ENCODE results near the gene CASP14.

CASP14 gene

DNA sequence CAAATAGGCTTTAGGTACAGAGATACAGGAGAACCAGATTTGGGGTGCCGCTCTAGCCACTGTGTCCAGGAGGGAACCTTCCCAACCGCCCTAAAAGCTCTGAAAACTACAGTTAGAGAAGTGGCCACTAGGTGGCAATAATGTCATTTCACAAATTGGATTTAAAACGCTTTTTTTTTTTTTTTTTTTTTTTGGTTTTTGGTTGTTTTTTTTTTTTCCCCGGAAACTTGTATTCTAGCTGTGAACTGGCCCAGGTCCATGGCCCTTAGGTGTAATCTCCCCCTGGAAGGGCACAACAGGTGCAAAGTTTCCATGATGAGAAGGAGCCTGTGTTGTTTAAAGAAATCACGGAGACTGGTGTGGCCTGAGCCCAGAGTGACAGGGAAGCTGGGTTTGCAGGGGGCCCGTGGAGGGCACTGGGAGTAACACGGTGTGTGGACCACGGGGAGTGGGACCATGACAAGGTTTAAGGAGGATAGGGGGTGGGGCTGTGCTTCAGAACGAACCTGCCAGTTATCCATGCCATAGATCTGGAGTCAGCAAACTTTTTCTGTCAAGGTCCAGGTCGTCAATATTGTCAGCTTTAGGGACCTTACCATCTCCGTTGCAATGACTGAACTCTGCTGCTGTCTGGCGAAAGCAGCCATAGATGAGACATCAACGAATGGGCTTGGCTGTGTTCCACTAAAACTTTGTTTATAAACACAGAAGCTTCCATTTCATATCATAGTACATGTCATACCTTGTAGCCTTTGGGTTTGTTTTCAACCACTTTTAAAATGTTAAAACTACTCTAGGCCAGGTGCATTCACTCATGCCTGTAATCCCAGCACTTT is 42.9 kb downstream of the CASP14 start:
- TF ChIP-seq FOXP2 (optimal IDR thresholded peaks at IDR 0.05; ENCODE audit: borderline replicate concordance, extremely low read depth, extremely low read length, insufficient read depth) (no peak), SIN3A (IDR thresholded peaks at IDR 0.05; ENCODE audit: borderline replicate concordance, insufficient read depth, low read length) (no peak), TAF1 (IDR thresholded peaks at IDR 0.05; ENCODE audit: borderline replicate concordance, insufficient read depth, low read length) (no peak), POLR2AphosphoS5 (IDR thresholded peaks at IDR 0.05; ENCODE audit: low read depth, low read length) (no peak)
- TF ChIP-seq, protein P1, sequence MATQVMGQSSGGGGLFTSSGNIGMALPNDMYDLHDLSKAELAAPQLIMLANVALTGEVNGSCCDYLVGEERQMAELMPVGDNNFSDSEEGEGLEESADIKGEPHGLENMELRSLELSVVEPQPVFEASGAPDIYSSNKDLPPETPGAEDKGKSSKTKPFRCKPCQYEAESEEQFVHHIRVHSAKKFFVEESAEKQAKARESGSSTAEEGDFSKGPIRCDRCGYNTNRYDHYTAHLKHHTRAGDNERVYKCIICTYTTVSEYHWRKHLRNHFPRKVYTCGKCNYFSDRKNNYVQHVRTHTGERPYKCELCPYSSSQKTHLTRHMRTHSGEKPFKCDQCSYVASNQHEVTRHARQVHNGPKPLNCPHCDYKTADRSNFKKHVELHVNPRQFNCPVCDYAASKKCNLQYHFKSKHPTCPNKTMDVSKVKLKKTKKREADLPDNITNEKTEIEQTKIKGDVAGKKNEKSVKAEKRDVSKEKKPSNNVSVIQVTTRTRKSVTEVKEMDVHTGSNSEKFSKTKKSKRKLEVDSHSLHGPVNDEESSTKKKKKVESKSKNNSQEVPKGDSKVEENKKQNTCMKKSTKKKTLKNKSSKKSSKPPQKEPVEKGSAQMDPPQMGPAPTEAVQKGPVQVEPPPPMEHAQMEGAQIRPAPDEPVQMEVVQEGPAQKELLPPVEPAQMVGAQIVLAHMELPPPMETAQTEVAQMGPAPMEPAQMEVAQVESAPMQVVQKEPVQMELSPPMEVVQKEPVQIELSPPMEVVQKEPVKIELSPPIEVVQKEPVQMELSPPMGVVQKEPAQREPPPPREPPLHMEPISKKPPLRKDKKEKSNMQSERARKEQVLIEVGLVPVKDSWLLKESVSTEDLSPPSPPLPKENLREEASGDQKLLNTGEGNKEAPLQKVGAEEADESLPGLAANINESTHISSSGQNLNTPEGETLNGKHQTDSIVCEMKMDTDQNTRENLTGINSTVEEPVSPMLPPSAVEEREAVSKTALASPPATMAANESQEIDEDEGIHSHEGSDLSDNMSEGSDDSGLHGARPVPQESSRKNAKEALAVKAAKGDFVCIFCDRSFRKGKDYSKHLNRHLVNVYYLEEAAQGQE (IDR thresholded peaks at IDR 0.05; ENCODE audit: insufficient read depth in 1 of 2, low read depth in 2 of 2, low read length in 2 of 2) = no peak

DNA sequence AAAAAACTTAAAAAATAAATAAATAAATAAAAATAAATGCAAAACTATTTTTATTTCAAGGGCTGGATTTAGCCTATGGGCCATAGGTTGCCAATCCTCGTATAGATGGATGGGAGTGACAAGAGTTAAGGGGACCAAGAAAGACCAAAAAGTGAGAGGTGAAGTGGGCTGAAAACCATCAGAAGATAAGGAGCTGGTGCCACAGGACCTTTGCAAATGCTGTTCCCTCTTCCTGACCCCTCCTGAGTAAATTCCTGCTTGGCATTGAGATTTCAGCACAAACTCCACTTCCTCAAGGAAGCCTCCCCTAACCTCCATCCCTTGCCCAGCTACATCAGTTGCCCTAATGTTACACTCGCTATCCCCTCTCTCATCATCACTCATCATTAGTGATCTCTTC is 43.7 kb downstream of the CASP14 start:
- no peak for TF ChIP-seq SIN3A (IDR thresholded peaks at IDR 0.05; ENCODE audit: borderline replicate concordance, insufficient read depth, low read length)
- no peak for TF ChIP-seq POLR2AphosphoS5 (IDR thresholded peaks at IDR 0.05; ENCODE audit: low read depth, low read length)
- TF ChIP-seq, protein P1 (IDR thresholded peaks at IDR 0.05; ENCODE audit: insufficient read depth in 1 of 2, low read depth in 2 of 2, low read length in 2 of 2) = no peak
- TF ChIP-seq TAF1 (IDR thresholded peaks at IDR 0.05; ENCODE audit: borderline replicate concordance, insufficient read depth, low read length) = no peak
- no peak for TF ChIP-seq FOXP2 (optimal IDR thresholded peaks at IDR 0.05; ENCODE audit: borderline replicate concordance, extremely low read depth, extremely low read length, insufficient read depth)

DNA sequence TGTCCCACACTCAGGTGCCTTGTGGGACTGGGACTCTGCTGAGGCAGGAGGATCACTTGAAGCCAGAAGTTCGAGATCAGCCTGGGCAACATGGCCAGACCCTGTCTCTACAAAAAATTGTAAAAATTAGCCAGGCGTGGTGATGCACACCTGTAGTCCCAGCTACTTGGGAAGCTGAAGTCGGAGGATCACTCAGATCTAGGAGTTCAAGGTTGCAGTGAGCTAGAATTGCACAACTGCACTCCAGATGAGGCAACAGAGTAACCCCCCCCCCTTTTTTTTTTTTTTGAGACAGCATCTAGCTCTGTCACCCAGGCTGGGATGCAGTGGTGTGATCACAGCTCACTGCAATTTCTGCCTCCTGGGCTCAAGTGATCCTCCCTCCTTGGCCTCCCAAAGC is 46.9 kb downstream of the CASP14 start:
- TF ChIP-seq, protein P1 (IDR thresholded peaks at IDR 0.05; ENCODE audit: insufficient read depth in 1 of 2, low read depth in 2 of 2, low read length in 2 of 2) = no peak
- TF ChIP-seq POLR2AphosphoS5 (IDR thresholded peaks at IDR 0.05; ENCODE audit: low read depth, low read length) = no peak
- no peak for TF ChIP-seq TAF1 (IDR thresholded peaks at IDR 0.05; ENCODE audit: borderline replicate concordance, insufficient read depth, low read length)
- TF ChIP-seq FOXP2 (optimal IDR thresholded peaks at IDR 0.05; ENCODE audit: borderline replicate concordance, extremely low read depth, extremely low read length, insufficient read depth) = no peak
- TF ChIP-seq SIN3A (IDR thresholded peaks at IDR 0.05; ENCODE audit: borderline replicate concordance, insufficient read depth, low read length) = no peak

DNA sequence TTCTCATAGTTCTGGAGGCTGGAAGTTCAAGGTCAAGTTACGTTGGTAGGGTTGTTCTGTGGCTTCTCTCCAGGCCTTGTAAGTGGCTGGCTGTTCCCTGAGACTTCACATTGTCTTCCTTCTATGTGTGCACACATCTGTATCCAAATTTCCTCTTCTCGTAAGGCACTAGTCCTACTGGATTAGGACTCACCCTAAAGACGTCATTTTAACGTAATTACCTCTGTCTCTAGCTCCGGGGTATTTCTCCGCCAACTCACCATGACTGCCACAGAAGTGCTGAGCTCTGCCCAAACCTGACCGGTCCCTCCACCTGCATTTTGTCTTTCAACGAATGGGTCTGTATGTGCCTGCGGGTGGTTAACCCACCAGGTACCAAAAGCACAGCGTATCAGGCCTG is 49.2 kb downstream of the CASP14 start:
- no peak for TF ChIP-seq FOXP2 (optimal IDR thresholded peaks at IDR 0.05; ENCODE audit: borderline replicate concordance, extremely low read depth, extremely low read length, insufficient read depth)
- no peak for TF ChIP-seq SIN3A (IDR thresholded peaks at IDR 0.05; ENCODE audit: borderline replicate concordance, insufficient read depth, low read length)
- TF ChIP-seq, protein P1 (IDR thresholded peaks at IDR 0.05; ENCODE audit: insufficient read depth in 1 of 2, low read depth in 2 of 2, low read length in 2 of 2) = no peak
- TF ChIP-seq POLR2AphosphoS5 (IDR thresholded peaks at IDR 0.05; ENCODE audit: low read depth, low read length) = no peak
- TF ChIP-seq TAF1 (IDR thresholded peaks at IDR 0.05; ENCODE audit: borderline replicate concordance, insufficient read depth, low read length) = no peak
